Placental pericyte (primary cell): ENCODE measurements around the gene PINLYP. TPM values are rescaled to one million over a fixed set of nuclear protein-coding genes. Genes with fewer than 3 reads are reported as not detected.

Source experiments
- total RNA-seq: library from RNA; depleted of rRNA; stranded (reverse); fragments of >200 nt; gene quantifications from 2 replicates; pipeline ENCODE4 v1.2.3, GENCODE V29; 2012

The PINLYP gene
- 0.66 and 2.4 TPM in 2 replicates for total RNA-seq

DNA sequence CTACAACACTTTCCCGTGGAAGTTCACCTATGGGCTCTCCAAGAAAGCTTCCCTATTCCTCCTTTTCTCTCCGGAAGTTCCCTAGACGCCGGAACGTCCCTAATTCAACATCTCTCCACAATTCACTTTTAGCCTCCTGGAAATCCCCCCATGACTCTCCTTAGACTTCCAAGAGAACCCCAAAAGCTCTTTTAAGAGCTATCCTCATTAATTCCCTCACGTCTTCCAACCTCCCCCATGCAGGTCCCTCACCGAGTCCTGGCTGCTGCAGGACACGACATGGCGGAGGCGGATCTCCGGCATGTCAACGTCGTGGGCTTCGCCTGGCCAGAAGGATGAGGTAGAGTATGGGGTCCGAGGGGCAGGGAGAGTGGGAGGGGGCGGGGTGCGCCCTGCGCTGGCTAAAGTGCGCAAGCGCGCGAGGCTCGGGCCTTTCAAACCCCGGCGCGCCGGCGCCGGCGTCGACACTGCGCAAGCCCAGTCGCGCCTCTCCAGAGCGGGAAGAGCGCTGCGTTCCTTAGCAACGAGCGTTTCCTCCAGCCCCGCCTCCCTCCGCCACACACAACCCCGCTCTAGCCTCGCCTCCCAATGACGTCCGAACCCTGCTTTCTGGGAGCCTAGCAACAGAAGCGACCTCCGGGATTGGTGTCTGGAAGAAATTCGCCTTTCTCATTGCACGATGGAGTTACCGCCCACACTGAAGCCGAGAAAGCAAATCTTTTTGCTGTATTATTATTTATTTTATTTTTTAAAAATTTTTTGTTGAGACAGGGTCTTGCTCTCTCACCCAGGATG, at the start of gene PINLYP, which contains the start of gene XRCC1:
PINLYP (plus strand) TSS at position 646 of the 795 bp plus-strand sequence. CDS start 1,391 bp downstream, outside the sequence.
XRCC1 (minus strand) TSS at position 372 of the 795 bp plus-strand sequence; CDS start at position 303, 69 bp downstream.

DNA sequence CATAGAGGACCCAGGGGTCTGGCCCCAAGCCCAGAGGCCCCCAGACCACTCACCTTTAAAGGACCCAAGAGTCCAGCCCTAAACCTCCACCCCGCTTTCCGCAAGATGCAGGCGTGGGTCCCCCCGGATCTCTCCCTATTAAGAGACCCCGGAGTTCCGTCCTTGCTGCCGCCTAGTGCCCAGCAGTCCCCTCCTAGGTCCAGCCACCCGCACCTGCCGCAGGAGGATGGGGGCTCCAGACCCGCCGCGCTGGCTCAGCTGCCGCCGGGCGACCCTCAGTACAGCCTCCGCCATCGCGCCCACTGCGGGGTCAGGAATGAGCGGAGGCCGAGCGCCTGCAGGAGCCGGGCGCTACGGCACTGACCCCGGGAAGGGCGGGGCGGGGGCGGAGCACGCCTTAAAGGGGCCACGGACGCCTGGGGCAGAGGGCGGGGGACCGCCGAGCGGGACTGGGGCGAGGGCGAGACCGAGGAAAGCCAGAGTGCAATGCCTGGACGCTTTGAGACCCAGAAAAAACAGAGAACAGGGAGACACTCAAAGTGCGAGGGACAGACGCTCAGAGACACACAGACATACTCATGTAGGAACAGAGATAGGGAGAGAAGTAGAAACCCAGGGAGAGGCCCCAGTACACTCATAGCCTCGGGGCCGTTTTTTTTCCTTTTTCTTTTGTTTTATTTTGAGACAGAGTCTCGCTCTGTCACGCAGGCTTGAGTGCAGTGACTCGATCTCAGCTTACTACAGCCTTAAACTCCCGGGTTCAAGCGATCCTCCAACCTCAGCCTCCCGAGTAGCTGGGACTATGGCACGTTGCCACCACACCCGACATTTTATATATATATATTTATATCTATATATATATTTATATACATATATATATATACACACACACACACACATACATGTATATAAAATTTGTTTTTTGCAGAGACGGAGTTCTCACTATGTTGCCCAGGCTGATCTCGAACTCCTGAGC, 48.4 kb upstream of the PINLYP start, which contains the start of gene ETHE1:
ETHE1 (minus strand) TSS at position 318 of the 976 bp plus-strand sequence; CDS start at position 294, 24 bp downstream.

DNA sequence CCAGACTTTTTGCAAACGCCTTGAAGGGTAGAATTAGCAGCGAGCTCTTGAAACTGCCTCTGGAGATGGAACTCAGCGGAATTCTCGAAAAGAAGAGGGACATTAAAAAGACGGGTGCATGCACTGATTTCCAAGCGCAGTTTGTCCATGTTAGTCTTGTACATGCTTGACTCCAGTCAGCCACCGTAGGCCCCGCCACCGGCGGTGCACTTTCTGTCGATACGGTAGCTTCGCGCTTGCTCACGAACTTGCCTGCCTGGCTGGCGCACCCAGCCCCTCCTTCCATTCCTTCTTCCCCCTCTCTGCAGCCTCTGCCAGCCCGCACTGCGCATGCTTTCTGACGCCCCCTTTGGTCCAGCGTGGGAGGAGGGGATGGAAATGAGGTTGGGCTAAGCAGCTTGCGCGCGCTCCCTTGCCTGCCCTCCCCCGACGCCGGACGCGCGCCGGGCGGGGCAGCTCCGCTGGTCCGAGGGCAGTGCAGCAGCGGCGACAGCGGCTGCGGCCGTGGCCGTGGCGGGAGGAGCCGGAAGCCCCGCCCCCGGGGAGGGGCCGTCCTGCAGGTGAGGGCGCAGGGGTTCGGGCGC, 42.5 kb upstream of the PINLYP start, which contains the start of gene ZNF575:
ZNF575 (plus strand) TSS at position 227 of the 584 bp plus-strand sequence. CDS start 1,235 bp downstream, outside the sequence.

DNA sequence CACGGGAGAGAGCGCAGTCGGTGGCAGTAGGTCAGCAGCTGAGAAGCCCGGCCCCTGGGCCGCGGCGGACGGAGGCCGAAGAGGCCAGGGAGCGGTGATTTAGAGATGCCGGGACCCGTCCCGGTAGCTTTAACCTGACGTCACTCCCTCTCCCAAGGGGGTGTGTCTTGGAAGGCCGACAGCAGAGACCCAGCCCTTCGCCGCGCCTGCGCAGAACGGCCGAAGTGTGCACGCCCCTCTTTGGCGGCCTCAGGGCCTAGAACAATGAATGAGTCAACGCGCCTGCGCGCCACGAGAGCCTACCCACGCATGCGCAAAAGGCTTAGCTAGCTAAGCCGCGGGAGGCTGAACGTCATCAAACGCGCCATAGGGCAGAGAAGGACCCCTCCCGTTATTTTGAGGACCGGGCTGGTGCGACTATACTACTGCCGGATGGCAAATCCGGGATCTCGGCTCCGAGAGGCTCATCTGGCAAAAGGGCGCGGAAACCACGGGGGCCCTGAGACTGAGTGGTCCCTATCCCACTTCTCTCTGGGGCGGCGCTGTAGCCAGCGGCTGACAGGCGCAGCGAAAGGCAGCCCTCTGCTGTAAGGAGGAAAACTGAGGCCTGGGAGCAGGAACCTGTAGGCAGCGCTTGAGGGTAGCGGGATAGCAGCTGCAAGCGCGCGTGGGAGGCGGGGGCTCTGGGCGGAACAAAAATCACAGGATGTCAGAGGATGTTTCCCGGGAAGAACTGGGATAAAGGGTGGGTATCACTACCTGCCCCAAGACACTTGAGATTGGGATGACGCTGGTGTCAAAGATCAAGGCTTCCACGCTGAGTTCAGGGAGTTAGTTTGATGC, 20.6 kb downstream of the PINLYP start, which contains the start of the genes IRGQ and ZNF576:
IRGQ (minus strand) TSS at position 136 of the 843 bp plus-strand sequence. CDS start 796 bp downstream, outside the sequence.
ZNF576 (plus strand) TSS at position 597 of the 843 bp plus-strand sequence. CDS start 514 bp downstream, outside the sequence.

DNA sequence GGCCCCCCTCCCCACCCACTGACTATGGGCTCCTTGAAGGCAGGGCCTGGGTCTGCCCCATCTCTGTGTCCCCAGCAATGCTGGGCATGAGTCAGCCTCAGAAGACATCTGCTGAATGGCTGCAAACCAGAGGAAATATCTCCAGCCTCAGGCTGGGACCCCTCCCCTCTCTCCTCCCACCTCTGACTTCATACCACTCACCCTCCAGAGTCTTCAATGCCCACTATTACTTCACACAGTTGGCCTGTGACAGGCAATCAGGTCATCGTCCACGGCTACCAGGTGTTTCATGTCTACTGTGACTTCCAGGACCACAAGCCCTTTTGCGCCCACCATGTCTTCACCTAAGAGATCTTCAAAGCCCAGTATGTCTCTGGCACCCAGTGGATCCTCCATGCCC, 36.2 kb downstream of the PINLYP start, which contains the start of gene SRRM5:
SRRM5 (plus strand) TSS at position 301 of the 400 bp plus-strand sequence; CDS start at position 335, 34 bp downstream.

DNA sequence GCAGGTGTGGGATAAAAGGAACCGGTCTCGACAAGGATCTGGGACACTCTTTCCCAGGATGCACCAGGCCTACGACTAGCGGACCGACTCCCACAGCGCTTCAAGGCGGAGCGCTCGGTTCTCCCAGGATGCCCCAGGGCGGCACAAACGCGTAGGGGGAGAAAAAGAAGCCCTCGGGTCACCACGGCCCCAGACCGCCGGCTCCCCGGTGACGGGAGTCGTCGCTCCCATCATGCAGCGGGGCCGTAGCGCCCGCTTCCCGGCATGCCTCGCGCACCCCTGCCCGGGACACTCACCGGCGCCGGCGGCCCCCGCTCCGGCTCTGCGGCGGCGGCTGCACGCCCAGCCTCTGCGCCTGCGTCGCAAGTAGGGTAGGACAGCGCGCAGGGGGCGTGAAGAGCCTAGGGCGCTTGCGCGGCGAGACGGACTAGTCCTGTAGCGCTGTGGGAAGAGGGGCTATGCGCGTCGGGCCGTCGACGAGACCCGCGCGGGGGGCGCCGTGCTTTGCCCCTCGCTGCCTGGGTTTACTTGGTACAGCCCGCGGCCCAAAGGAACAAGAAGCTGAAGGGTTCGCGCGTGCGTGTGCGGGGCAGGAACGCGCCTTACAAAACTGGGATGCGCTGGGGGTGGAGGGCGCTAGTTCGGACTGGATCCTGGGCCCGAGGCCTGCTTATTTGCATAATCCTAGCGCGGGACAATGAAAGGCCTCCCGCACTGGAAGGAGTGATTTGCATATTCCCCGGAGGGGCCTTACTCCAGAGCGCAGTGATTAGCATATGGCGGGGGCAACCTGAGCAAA, 43.9 kb downstream of the PINLYP start, which contains the start of gene ZNF428:
ZNF428 (minus strand) TSS at position 368 of the 799 bp plus-strand sequence. CDS start 5,325 bp downstream, outside the sequence.

Other genes starting within 250 kb of the PINLYP start
- not detected in 2 replicates for gene CD177, start 222.1 kb upstream of the PINLYP start, total RNA-seq
- not detected in 2 replicates for gene TEX101, start 160.9 kb upstream of the PINLYP start, total RNA-seq
- 0.43 TPM in 1 of 2 replicates, not detected in the other for gene LYPD3, start 110.2 kb upstream of the PINLYP start, total RNA-seq
- gene PHLDB3, start 71.1 kb upstream of the PINLYP start, total RNA-seq = 10.9 and 13.2 TPM in 2 replicates
- gene ETHE1, start 48.6 kb upstream of the PINLYP start, total RNA-seq = 49.2 and 93.6 TPM in 2 replicates
- gene ZNF575, start 42.6 kb upstream of the PINLYP start, total RNA-seq = 0.14 and 0.44 TPM in 2 replicates
- 14.9 and 58.7 TPM in 2 replicates for gene XRCC1, start 274 bp upstream of the PINLYP start, total RNA-seq
- 22.8 and 38.9 TPM in 2 replicates for gene IRGQ, start 20.3 kb downstream of the PINLYP start, total RNA-seq
- 7.7 and 11.3 TPM in 2 replicates for gene ZNF576, start 20.8 kb downstream of the PINLYP start, total RNA-seq
- gene SRRM5, start 36.3 kb downstream of the PINLYP start, total RNA-seq = 0.22 TPM in 1 of 2 replicates, not detected in the other
- 20.9 and 25.2 TPM in 2 replicates for gene ZNF428, start 43.8 kb downstream of the PINLYP start, total RNA-seq
- 0.88 and 2.1 TPM in 2 replicates for gene CADM4, start 64.0 kb downstream of the PINLYP start, total RNA-seq
- gene PLAUR, start 94.4 kb downstream of the PINLYP start, total RNA-seq = 86.0 and 205 TPM in 2 replicates
- gene IRGC, start 140.3 kb downstream of the PINLYP start, total RNA-seq = not detected in 2 replicates
- gene SMG9, start 179.2 kb downstream of the PINLYP start, total RNA-seq = 16.6 and 19.3 TPM in 2 replicates
- 1.9 TPM in 1 of 2 replicates, not detected in the other for gene KCNN4, start 205.2 kb downstream of the PINLYP start, total RNA-seq
- gene LYPD5, start 226.6 kb downstream of the PINLYP start, total RNA-seq = under 0.01 TPM in 1 of 2 replicates, not detected in the other